ENCODE data around the gene RHBG. TPM values are rescaled to one million over a fixed set of nuclear protein-coding genes. Genes with fewer than 3 reads are reported as not detected.

The RHBG gene
- total RNA-seq, 1 experiment from 2014 or later, result not detected

- DNase-seq (ENCODE audit: low read depth), result no peak
Observed at GRCh38 chr1:156424806-156425432, 55.9 kb downstream of the RHBG start.

- DNase-seq (ENCODE audit: low read depth), result no peak
Observed at GRCh38 chr1:156425943-156426342, 56.9 kb downstream of the RHBG start.

GRCh38 chr1:156427957-156428356 lies 58.9 kb downstream of the RHBG start:
- no peak for DNase-seq (ENCODE audit: low read depth)

GRCh38 chr1:156428746-156429288 lies 59.8 kb downstream of the RHBG start:
- no peak for DNase-seq (ENCODE audit: low read depth)

- no peak for DNase-seq (ENCODE audit: low read depth)
Observed at GRCh38 chr1:156429313-156430060, 60.5 kb downstream of the RHBG start.

- no peak for DNase-seq (ENCODE audit: low read depth)
Observed at GRCh38 chr1:156430303-156430702, 61.3 kb downstream of the RHBG start.

GRCh38 chr1:156430866-156431265 lies 61.9 kb downstream of the RHBG start:
- no peak for DNase-seq (ENCODE audit: low read depth)

- DNase-seq (ENCODE audit: low read depth), result no peak
Observed at GRCh38 chr1:156431366-156431765, 62.4 kb downstream of the RHBG start.

GRCh38 chr1:156431769-156432668 lies 63.0 kb downstream of the RHBG start:
- no peak for DNase-seq (ENCODE audit: low read depth)

- DNase-seq (ENCODE audit: low read depth), result no peak
Observed at GRCh38 chr1:156432669-156433018, 63.6 kb downstream of the RHBG start.

GRCh38 chr1:156433032-156433431 lies 64.0 kb downstream of the RHBG start:
- no peak for DNase-seq (ENCODE audit: low read depth)

- no peak for DNase-seq (ENCODE audit: low read depth)
Observed at GRCh38 chr1:156433602-156434001, 64.6 kb downstream of the RHBG start.

Other genes starting within 250 kb of the RHBG start
- 0.37 and 1.3 TPM in 2 replicates for gene SEMA4A, start 215.6 kb upstream of the RHBG start, total RNA-seq (2014; rRNA removed; shearing (Covaris generic))
- gene SLC25A44, start 175.1 kb upstream of the RHBG start, total RNA-seq (2014; rRNA removed; shearing (Covaris generic)), result 18.5 and 25.8 TPM in 2 replicates
- 96.1 and 109 TPM in 2 replicates for gene PMF1, start 156.2 kb upstream of the RHBG start, total RNA-seq (2014; rRNA removed; shearing (Covaris generic))
- gene BGLAP, start 127.0 kb upstream of the RHBG start, total RNA-seq (2014; rRNA removed; shearing (Covaris generic)), result not detected in 2 replicates
- gene PAQR6, start 121.2 kb upstream of the RHBG start, total RNA-seq (2014; rRNA removed; shearing (Covaris generic)), result 0.37 and 1.0 TPM in 2 replicates
- 66.7 and 97.0 TPM in 2 replicates for gene SMG5, start 86.4 kb upstream of the RHBG start, total RNA-seq (2014; rRNA removed; shearing (Covaris generic))
- 2.1 and 2.2 TPM in 2 replicates for gene TMEM79, start 84.9 kb upstream of the RHBG start, total RNA-seq (2014; rRNA removed; shearing (Covaris generic))
- gene GLMP, start 73.5 kb upstream of the RHBG start, total RNA-seq (2014; rRNA removed; shearing (Covaris generic)), result 95.1 and 99.0 TPM in 2 replicates
- gene VHLL, start 69.9 kb upstream of the RHBG start, total RNA-seq (2014; rRNA removed; shearing (Covaris generic)), result not detected in 2 replicates
- 406 and 432 TPM in 2 replicates for gene CCT3, start 30.9 kb upstream of the RHBG start, total RNA-seq (2014; rRNA removed; shearing (Covaris generic))
- not detected in 2 replicates for gene TSACC, start 30.7 kb upstream of the RHBG start, total RNA-seq (2014; rRNA removed; shearing (Covaris generic))
- 10.6 and 26.3 TPM in 2 replicates for gene MEF2D, start 131.6 kb downstream of the RHBG start, total RNA-seq (2014; rRNA removed; shearing (Covaris generic))
- 23.7 and 40.5 TPM in 2 replicates for gene IQGAP3, start 203.4 kb downstream of the RHBG start, total RNA-seq (2014; rRNA removed; shearing (Covaris generic))
- not detected in 2 replicates for gene TTC24, start 210.5 kb downstream of the RHBG start, total RNA-seq (2014; rRNA removed; shearing (Covaris generic))
- gene NAXE, start 222.6 kb downstream of the RHBG start, total RNA-seq (2014; rRNA removed; shearing (Covaris generic)), result 120 and 139 TPM in 2 replicates
- gene GPATCH4, start 232.3 kb downstream of the RHBG start, total RNA-seq (2014; rRNA removed; shearing (Covaris generic)), result 16.9 and 20.7 TPM in 2 replicates

All from M059J (cell line).